ENCODE measurements around the gene SPDYE1. TPM values are rescaled to one million over a fixed set of nuclear protein-coding genes. Genes with fewer than 3 reads are reported as not detected.
"Not testable (repeated sequence)": the region's sequence is repeated elsewhere in the genome, so short reads cannot be mapped to it uniquely, and the experiment has no call there.

SPDYE1 gene
- total RNA-seq: not detected in 2 replicates

- not testable (repeated sequence) for H3K27me3 ChIP-seq (ENCODE audit: control insufficient read depth, insufficient read depth, low read length); H3K4me3 ChIP-seq (ENCODE audit: low read depth, low read length); H3K36me3 ChIP-seq (ENCODE audit: control insufficient read depth, insufficient read depth, low read length); DNase-seq (ENCODE audit: low read depth)
Observed at GRCh38 chr7:43997532-43997931, at the start of gene SPDYE1. Gene SPDYE1, plus strand, starts transcription at chr7:43997897. Its CDS starts 2,053 bp downstream, at chr7:43999950.

DNA sequence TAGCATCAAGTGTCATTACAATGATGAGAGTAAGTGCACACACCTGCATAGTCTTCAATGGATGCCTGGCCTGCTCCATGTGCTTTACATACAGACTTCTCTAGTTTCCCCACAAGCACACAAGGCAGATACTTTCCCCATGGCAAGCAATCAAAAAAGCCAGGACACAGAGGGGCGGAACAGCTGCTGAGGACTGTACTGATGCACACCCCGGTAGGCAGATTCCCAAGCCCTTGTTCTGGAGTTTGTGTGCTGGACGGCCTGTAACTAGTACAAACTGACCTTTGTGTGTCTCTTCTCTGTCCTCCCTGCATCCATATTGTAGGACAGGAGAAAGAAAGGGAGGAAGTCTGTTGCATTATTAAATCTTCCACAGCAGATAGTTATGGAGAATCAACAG, 45.7 kb upstream of the SPDYE1 start:
- H3K4me3 ChIP-seq (ENCODE audit: low read depth, low read length): no peak overlapping the region
- TF ChIP-seq, protein P1, sequence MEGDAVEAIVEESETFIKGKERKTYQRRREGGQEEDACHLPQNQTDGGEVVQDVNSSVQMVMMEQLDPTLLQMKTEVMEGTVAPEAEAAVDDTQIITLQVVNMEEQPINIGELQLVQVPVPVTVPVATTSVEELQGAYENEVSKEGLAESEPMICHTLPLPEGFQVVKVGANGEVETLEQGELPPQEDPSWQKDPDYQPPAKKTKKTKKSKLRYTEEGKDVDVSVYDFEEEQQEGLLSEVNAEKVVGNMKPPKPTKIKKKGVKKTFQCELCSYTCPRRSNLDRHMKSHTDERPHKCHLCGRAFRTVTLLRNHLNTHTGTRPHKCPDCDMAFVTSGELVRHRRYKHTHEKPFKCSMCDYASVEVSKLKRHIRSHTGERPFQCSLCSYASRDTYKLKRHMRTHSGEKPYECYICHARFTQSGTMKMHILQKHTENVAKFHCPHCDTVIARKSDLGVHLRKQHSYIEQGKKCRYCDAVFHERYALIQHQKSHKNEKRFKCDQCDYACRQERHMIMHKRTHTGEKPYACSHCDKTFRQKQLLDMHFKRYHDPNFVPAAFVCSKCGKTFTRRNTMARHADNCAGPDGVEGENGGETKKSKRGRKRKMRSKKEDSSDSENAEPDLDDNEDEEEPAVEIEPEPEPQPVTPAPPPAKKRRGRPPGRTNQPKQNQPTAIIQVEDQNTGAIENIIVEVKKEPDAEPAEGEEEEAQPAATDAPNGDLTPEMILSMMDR (IDR thresholded peaks at IDR 0.05; ENCODE audit: insufficient read depth, low read length, poor library complexity, severe bottlenecking): no peak
- H3K27me3 ChIP-seq (ENCODE audit: control insufficient read depth, insufficient read depth, low read length): no peaks in the 10 kb centered on the region
- DNase-seq (ENCODE audit: low read depth): no peak
- no peaks in the 10 kb centered on the region for H3K36me3 ChIP-seq (ENCODE audit: control insufficient read depth, insufficient read depth, low read length)

- TF ChIP-seq, protein P1 (IDR thresholded peaks at IDR 0.05; ENCODE audit: insufficient read depth, low read length, poor library complexity, severe bottlenecking): no peak
- no peak overlapping the region for H3K4me3 ChIP-seq (ENCODE audit: low read depth, low read length)
- no peaks in the 10 kb centered on the region for H3K27me3 ChIP-seq (ENCODE audit: control insufficient read depth, insufficient read depth, low read length)
- H3K36me3 ChIP-seq (ENCODE audit: control insufficient read depth, insufficient read depth, low read length): no peaks in the 10 kb centered on the region
- no peak for DNase-seq (ENCODE audit: low read depth)
Observed at GRCh38 chr7:43953071-43953470, 44.6 kb upstream of the SPDYE1 start.

GRCh38 chr7:43954524-43955228, 43.0 kb upstream of the SPDYE1 start:
- Histone ChIP-seq H3K36me3 (ENCODE audit: control insufficient read depth, insufficient read depth, low read length) (no peaks in the 10 kb centered on the region), H3K4me3 (ENCODE audit: low read depth, low read length) (no peak overlapping the region), H3K27me3 (ENCODE audit: control insufficient read depth, insufficient read depth, low read length) (no peaks in the 10 kb centered on the region)
- peak; percentile 28 for DNase-seq (ENCODE audit: low read depth)
- TF ChIP-seq, protein P1 (IDR thresholded peaks at IDR 0.05; ENCODE audit: insufficient read depth, low read length, poor library complexity, severe bottlenecking): peak; percentile 41

- TF ChIP-seq, protein P1 (IDR thresholded peaks at IDR 0.05; ENCODE audit: insufficient read depth, low read length, poor library complexity, severe bottlenecking): no peak
- DNase-seq (ENCODE audit: low read depth): no peak
- H3K36me3 ChIP-seq (ENCODE audit: control insufficient read depth, insufficient read depth, low read length): no peaks in the 10 kb centered on the region
- no peaks in the 10 kb centered on the region for H3K27me3 ChIP-seq (ENCODE audit: control insufficient read depth, insufficient read depth, low read length)
- no peak overlapping the region for H3K4me3 ChIP-seq (ENCODE audit: low read depth, low read length)
Observed at GRCh38 chr7:43956027-43956426, 41.7 kb upstream of the SPDYE1 start.

GRCh38 chr7:43960933-43961332, 36.8 kb upstream of the SPDYE1 start:
- Histone ChIP-seq H3K4me3 (ENCODE audit: low read depth, low read length) (no peak overlapping the region), H3K36me3 (ENCODE audit: control insufficient read depth, insufficient read depth, low read length) (no peaks in the 10 kb centered on the region), H3K27me3 (ENCODE audit: control insufficient read depth, insufficient read depth, low read length) (no peaks in the 10 kb centered on the region)
- no peak for DNase-seq (ENCODE audit: low read depth)
- TF ChIP-seq, protein P1 (IDR thresholded peaks at IDR 0.05; ENCODE audit: insufficient read depth, low read length, poor library complexity, severe bottlenecking): no peak

- not testable (repeated sequence) for DNase-seq (ENCODE audit: low read depth); H3K27me3 ChIP-seq (ENCODE audit: control insufficient read depth, insufficient read depth, low read length); H3K36me3 ChIP-seq (ENCODE audit: control insufficient read depth, insufficient read depth, low read length); H3K4me3 ChIP-seq (ENCODE audit: low read depth, low read length)
Observed at GRCh38 chr7:43966392-43966791, 31.3 kb upstream of the SPDYE1 start.

GRCh38 chr7:43968172-43969040, 29.3 kb upstream of the SPDYE1 start:
- not testable (repeated sequence) for H3K4me3 ChIP-seq (ENCODE audit: low read depth, low read length); DNase-seq (ENCODE audit: low read depth); H3K36me3 ChIP-seq (ENCODE audit: control insufficient read depth, insufficient read depth, low read length); H3K27me3 ChIP-seq (ENCODE audit: control insufficient read depth, insufficient read depth, low read length)

- DNase-seq (ENCODE audit: low read depth); H3K36me3 ChIP-seq (ENCODE audit: control insufficient read depth, insufficient read depth, low read length); H3K27me3 ChIP-seq (ENCODE audit: control insufficient read depth, insufficient read depth, low read length); H3K4me3 ChIP-seq (ENCODE audit: low read depth, low read length): not testable (repeated sequence)
Observed at GRCh38 chr7:43969586-43969985, 28.1 kb upstream of the SPDYE1 start.

Measured in kidney epithelial cell (primary cell).